Sigmoid colon (tissue), 4 donors: Measurements from ENCODE around the gene MYO5C.

Experiments
- CTCF ChIP-seq, 4 experiments: fragments of 450-650 bp in 3 of 4; fragments of 200-600 bp in 1 of 4; IDR thresholded peaks; one replicate each; pipeline ENCODE4 v1.5.1; 2016 to 2019; ENCODE audit warnings: antibody characterized with exemption in 4 of 4, mild to moderate bottlenecking in 3 of 4, moderate library complexity in 2 of 4
- EP300 ChIP-seq, 4 donors: sonication (generic); formaldehyde crosslinking; IDR thresholded peaks; one replicate each; pipeline ENCODE4 v1.6.1; 2017; ENCODE audit warnings: antibody characterized with exemption in 4 of 4
- POLR2A ChIP-seq, 2 donors: fragments of 450-650 bp; IDR thresholded peaks; one replicate each; pipeline ENCODE4 v1.6.1; 2016; ENCODE audit warnings: antibody characterized with exemption in 2 of 2, mild to moderate bottlenecking in 2 of 2, moderate library complexity in 2 of 2
- POLR2AphosphoS5 ChIP-seq, 4 donors: sonication (generic); formaldehyde crosslinking; IDR thresholded peaks; one replicate each; pipeline ENCODE4 v1.6.1; 2017; ENCODE audit warnings: antibody characterized with exemption in 4 of 4

GRCh38 chr15:52318729-52319500, 23.3 kb upstream of the MYO5C start:
- no peak for TF ChIP-seq CTCF (IDR thresholded peaks at IDR 0.05)
- no peak for TF ChIP-seq POLR2AphosphoS5 (IDR thresholded peaks at IDR 0.05)
- no peak for TF ChIP-seq EP300 (IDR thresholded peaks at IDR 0.05)
- no peak for TF ChIP-seq POLR2A (IDR thresholded peaks at IDR 0.05)
